ENCODE results near the gene DNMT3A. TPM values are rescaled to one million over a fixed set of nuclear protein-coding genes. Genes with fewer than 3 reads are reported as not detected.
A peak's percentile ranks its signal among the peaks of the same experiment; 100 is the strongest.

Gene DNMT3A
- total and polyA plus RNA-seq, 2 of the 8 experiments (the other 6 are each of a cell fraction or from before 2014, with no cell fraction given) = 33.6 to 178 TPM

GRCh38 chr2:25219621-25220020, 122.1 kb downstream of the DNMT3A start:
- Histone ChIP-seq H2BK120ac (replicated peaks; ENCODE audit: low read depth, low read length) (no peak overlapping the region), H3K4ac (replicated peaks; ENCODE audit: insufficient read length, low read depth, low read length) (no peak overlapping the region), H4K91ac (replicated peaks; ENCODE audit: insufficient read length, low read length) (no peak overlapping the region), H2BK20ac (ENCODE audit: low read length) (no peak overlapping the region), H3K79me1 (ENCODE audit: low read depth, low read length) (no peaks in the 10 kb centered on the region), H2AK5ac (ENCODE audit: low read depth, low read length) (no peak overlapping the region), H3K18ac (ENCODE audit: extremely low read depth, low read length) (no peak overlapping the region), H3K23ac (ENCODE audit: insufficient read length) (no peak overlapping the region), H3K9me3 (ENCODE audit: insufficient read depth in 2 of 2, low read depth in 1 of 2, low read length in 1 of 2) (no peaks in the 10 kb centered on the region), H4K8ac (ENCODE audit: extremely low read depth, insufficient read depth, low read length) (peak overlapping the region; percentile 43; the same call in 1 of the 2 replicates), H3K27me3 (replicated peaks in 1 of 4; ENCODE audit: control insufficient read depth in 3 of 4, extremely low read depth in 1 of 4, insufficient read depth in 3 of 4, low read length in 3 of 4) (no peaks in the 10 kb centered on the region), H2BK15ac (ENCODE audit: low read length) (no peak overlapping the region), H3K9ac (replicated peaks in 1 of 4; ENCODE audit: extremely low read depth in 1 of 4, low read depth in 3 of 4, low read length in 3 of 4) (no peak overlapping the region), H4K5ac (ENCODE audit: insufficient read length, low read depth, low read length) (no peak overlapping the region), H3K27ac (ENCODE audit: low read depth, low read length) (no peak overlapping the region), H3K79me2 (ENCODE audit: control insufficient read depth in 1 of 2, insufficient read depth in 2 of 2, low read length in 2 of 2) (no peaks in the 10 kb centered on the region), H3K14ac (ENCODE audit: insufficient read length) (no peak overlapping the region), H2BK5ac (ENCODE audit: low read depth, low read length) (no peak overlapping the region), H4K20me1 (replicated peaks in 1 of 2; ENCODE audit: control insufficient read depth in 1 of 2, insufficient read depth in 2 of 2, low read length in 2 of 2) (peaks cover 0 to 1% of the 10 kb centered on the region in 2 experiments), H2AFZ (ENCODE audit: low read length) (no peak overlapping the region), H3K36me3 (ENCODE audit: control insufficient read depth in 2 of 4, insufficient read depth in 4 of 4, low read length in 3 of 4) (no peaks in the 10 kb centered on the region), H3K4me1 (replicated peaks in 1 of 4; ENCODE audit: control insufficient read depth in 3 of 4, insufficient read depth in 4 of 4, low read length in 3 of 4) (peaks cover 0 to 4% (median 2%) of the 10 kb centered on the region in 4 experiments; a peak in 3 of 7 replicates), H3K23me2 (ENCODE audit: low read depth, low read length) (peaks cover 3% of the 10 kb centered on the region), H3K56ac (replicated peaks; ENCODE audit: insufficient read length, low read depth, low read length) (no peak overlapping the region), H3K4me3 (ENCODE audit: extremely low read depth in 1 of 4, insufficient read depth in 2 of 4, low read depth in 3 of 4, low read length in 4 of 4) (no peak overlapping the region), H3K4me2 (ENCODE audit: insufficient read depth in 1 of 2, low read depth in 2 of 2, low read length in 2 of 2) (no peak overlapping the region), H2BK12ac (ENCODE audit: low read depth, low read length) (no peak overlapping the region)
- CTCF ChIA-PET (ENCODE audit: partially characterized antibody) = interaction anchor here (0.9 to 5.2 kb wide), 6 partner anchors 9 to 123 kb away, joined by 3 to 34 read pairs (median 4); no protein-coding TSS in a partner anchor
- POLR2A ChIA-PET (ENCODE audit: partially characterized antibody) = interaction anchor here (0.7 to 5.8 kb wide), 4 partner anchors 11 to 38 kb away, joined by 3 to 44 read pairs (median 4); no protein-coding TSS in a partner anchor
- TF ChIP-seq RXRA (IDR thresholded peaks at IDR 0.05; ENCODE audit: insufficient read depth, low read depth, low read length) = no peak
- no peak for TF ChIP-seq POU5F1 (IDR thresholded peaks at IDR 0.05; ENCODE audit: low read depth, low read length)
- no peak for TF ChIP-seq CHD1 (IDR thresholded peaks at IDR 0.05; ENCODE audit: low read depth, low read length)
- no peak for TF ChIP-seq TAF1 (IDR thresholded peaks at IDR 0.05; ENCODE audit: low read depth, low read length)
- TF ChIP-seq SRF (IDR thresholded peaks at IDR 0.05; ENCODE audit: low read depth, low read length) = no peak
- DNase-seq (ENCODE audit: low read depth in 1 of 2, low spot score in 2 of 2) (no peak), FAIRE-seq (no peak)
- WGBS, 2 experiments (ENCODE audit: extremely low coverage in 1 of 2, insufficient coverage in 1 of 2, insufficient read length in 1 of 2, insufficient replicate concordance in 2 of 2, low coverage in 1 of 2, low lambda C conversion rate in 2 of 2, missing lambda C conversion rate in 1 of 2) = 85% methylated on average over 3 of the region's 3 CpGs; no CpG with 5 or more reads in 1 of the 2 experiments
